ENCODE measurements around the gene DYRK1A.

The DYRK1A gene

GRCh38 chr21:37452227-37452626 is 85.7 kb downstream of the DYRK1A start:
- Histone ChIP-seq H3K36me3 (ENCODE audit: control insufficient read depth, insufficient read depth, low read length) (peaks cover 6% of the 10 kb centered on the region), H3K4me3 (replicated peaks; ENCODE audit: low read depth, low read length) (no peak overlapping the region), H3K27me3 (replicated peaks; ENCODE audit: control insufficient read depth, insufficient read depth, low read length) (no peaks in the 10 kb centered on the region)
- DNase-seq (ENCODE audit: extremely low read depth, insufficient read length), result no peak
- TF ChIP-seq CTCF (IDR thresholded peaks at IDR 0.05; ENCODE audit: insufficient read depth, low read length, poor library complexity, severe bottlenecking), result no peak

GRCh38 chr21:37453350-37453749 is 86.8 kb downstream of the DYRK1A start:
- Histone ChIP-seq H3K27me3 (replicated peaks; ENCODE audit: control insufficient read depth, insufficient read depth, low read length) (no peaks in the 10 kb centered on the region), H3K36me3 (ENCODE audit: control insufficient read depth, insufficient read depth, low read length) (peaks cover 7% of the 10 kb centered on the region), H3K4me3 (replicated peaks; ENCODE audit: low read depth, low read length) (no peak overlapping the region)
- DNase-seq (ENCODE audit: extremely low read depth, insufficient read length), result no peak
- TF ChIP-seq CTCF (IDR thresholded peaks at IDR 0.05; ENCODE audit: insufficient read depth, low read length, poor library complexity, severe bottlenecking), result no peak

- Histone ChIP-seq H3K27me3 (replicated peaks; ENCODE audit: control insufficient read depth, insufficient read depth, low read length) (no peaks in the 10 kb centered on the region), H3K4me3 (replicated peaks; ENCODE audit: low read depth, low read length) (no peak overlapping the region), H3K36me3 (ENCODE audit: control insufficient read depth, insufficient read depth, low read length) (peaks cover 3% of the 10 kb centered on the region)
- no peak for DNase-seq (ENCODE audit: extremely low read depth, insufficient read length)
- TF ChIP-seq CTCF (IDR thresholded peaks at IDR 0.05; ENCODE audit: insufficient read depth, low read length, poor library complexity, severe bottlenecking), result no peak
Observed at GRCh38 chr21:37454869-37455503, 88.4 kb downstream of the DYRK1A start.

GRCh38 chr21:37455504-37455911 is 88.9 kb downstream of the DYRK1A start:
- peaks cover 3% of the 10 kb centered on the region for H3K36me3 ChIP-seq (ENCODE audit: control insufficient read depth, insufficient read depth, low read length)
- DNase-seq (ENCODE audit: extremely low read depth, insufficient read length), result no peak
- no peaks in the 10 kb centered on the region for H3K27me3 ChIP-seq (replicated peaks; ENCODE audit: control insufficient read depth, insufficient read depth, low read length)
- H3K4me3 ChIP-seq (replicated peaks; ENCODE audit: low read depth, low read length), result no peak overlapping the region
- TF ChIP-seq CTCF (IDR thresholded peaks at IDR 0.05; ENCODE audit: insufficient read depth, low read length, poor library complexity, severe bottlenecking), result no peak

GRCh38 chr21:37458669-37459276 is 92.2 kb downstream of the DYRK1A start:
- DNase-seq (ENCODE audit: extremely low read depth, insufficient read length), result no peak
- H3K36me3 ChIP-seq (ENCODE audit: control insufficient read depth, insufficient read depth, low read length), result peaks cover 3% of the 10 kb centered on the region

More at GRCh38 chr21:37458669-37459276, 92.2 kb downstream of the DYRK1A start:
- TF ChIP-seq CTCF (IDR thresholded peaks at IDR 0.05; ENCODE audit: insufficient read depth, low read length, poor library complexity, severe bottlenecking), result no peak
- no peaks in the 10 kb centered on the region for H3K27me3 ChIP-seq (replicated peaks; ENCODE audit: control insufficient read depth, insufficient read depth, low read length)
- H3K4me3 ChIP-seq (replicated peaks; ENCODE audit: low read depth, low read length), result no peak overlapping the region

Data from GM06990 (cell line).